Ishikawa (cell line): ENCODE data around the gene HGS.

Experiments used
- CEBPB ChIP-seq: IDR thresholded peaks from 2 replicates; pipeline ENCODE4 v1.6.1; 2012
- CREB1 ChIP-seq: IDR thresholded peaks from 2 replicates; pipeline ENCODE4 v1.6.1; 2012; ENCODE audit warnings: low read depth
- EGR1 ChIP-seq: IDR thresholded peaks from 2 replicates; pipeline ENCODE4 v1.6.1; 2012
- EP300 ChIP-seq: IDR thresholded peaks from 2 replicates; pipeline ENCODE4 v1.6.1; 2012; ENCODE audit warnings: borderline replicate concordance
- FOXM1 ChIP-seq: IDR thresholded peaks from 2 replicates; pipeline ENCODE4 v1.6.1; 2012; ENCODE audit warnings: low read depth, borderline replicate concordance
- MAX ChIP-seq: IDR thresholded peaks from 2 replicates; pipeline ENCODE4 v1.6.1; 2012
- NFIC ChIP-seq: IDR thresholded peaks from 2 replicates; pipeline ENCODE4 v1.6.1; 2012
- RAD21 ChIP-seq: IDR thresholded peaks from 2 replicates; pipeline ENCODE4 v1.6.1; 2012; ENCODE audit warnings: low read depth
- REST ChIP-seq: IDR thresholded peaks from 2 replicates; pipeline ENCODE4 v1.6.1; 2012; ENCODE audit warnings: low read depth, mild to moderate bottlenecking
- TAF1 ChIP-seq: IDR thresholded peaks from 2 replicates; pipeline ENCODE4 v1.6.1; 2012; ENCODE audit warnings: low read depth, mild to moderate bottlenecking
- TCF12 ChIP-seq: IDR thresholded peaks from 2 replicates; pipeline ENCODE4 v1.6.1; 2012; ENCODE audit warnings: low read depth
- TEAD4 ChIP-seq: IDR thresholded peaks from 2 replicates; pipeline ENCODE4 v1.6.1; 2012
- USF1 ChIP-seq: IDR thresholded peaks from 2 replicates; pipeline ENCODE4 v1.6.1; 2012
- YY1 ChIP-seq: IDR thresholded peaks from 2 replicates; pipeline ENCODE4 v1.6.1; 2012; ENCODE audit warnings: low read depth
- ZBTB7A ChIP-seq: IDR thresholded peaks from 2 replicates; pipeline ENCODE4 v1.6.1; 2012; ENCODE audit warnings: low read depth

HGS gene

GRCh38 chr17:81680150-81680549 lies 3.7 kb upstream of the HGS start:
- TF ChIP-seq TAF1 (no peak), CREB1 (no peak)

- TF ChIP-seq ZBTB7A (no peak), RAD21 (no peak), NFIC (peak; percentile 97), TCF12 (peak; percentile 91), EP300 (peak; percentile 54), CREB1 (no peak), USF1 (no peak; the same call in 1 of the 2 replicates)
These were observed 2.1 kb upstream of the HGS start for GRCh38 chr17:81681672-81682071.

- TF ChIP-seq NFIC (no peak), REST (no peak), MAX (no peak), EP300 (no peak), TCF12 (no peak), ZBTB7A (no peak), YY1 (no peak), FOXM1 (no peak), CEBPB (no peak), RAD21 (no peak), TEAD4 (no peak), USF1 (no peak), CREB1 (no peak), EGR1 (no peak), TAF1 (no peak)
These were observed 1.1 kb upstream of the HGS start for GRCh38 chr17:81682565-81683207.

- TF ChIP-seq YY1, result no peak
- no peak for TF ChIP-seq USF1
- no peak for TF ChIP-seq TCF12
- TF ChIP-seq EGR1, result peak; percentile 67; the same call in 1 of the 2 replicates
- no peak for TF ChIP-seq CEBPB
These were observed 615 bp upstream of the HGS start for GRCh38 chr17:81683208-81683583.

- TF ChIP-seq USF1, result 0 out of 2 replicates have a peak, but pooled peaks have one; percentile 28
- TF ChIP-seq MAX, result peak; percentile 97
- no peak for TF ChIP-seq CEBPB
These were observed 666 bp downstream of the HGS start for GRCh38 chr17:81684442-81684911.

GRCh38 chr17:81685108-81685507 lies 1.3 kb downstream of the HGS start:
- TF ChIP-seq EGR1, result no peak
- no peak for TF ChIP-seq RAD21
- TF ChIP-seq CREB1, result no peak
- TF ChIP-seq TEAD4, result no peak
- no peak for TF ChIP-seq USF1
- TF ChIP-seq CEBPB, result no peak
- TF ChIP-seq ZBTB7A, result no peak
- no peak for TF ChIP-seq REST
- no peak for TF ChIP-seq YY1
- no peak for TF ChIP-seq TAF1
- TF ChIP-seq TCF12, result no peak
